Measurements from ENCODE around the gene YIPF1.
"Not testable (repeated sequence)": the region's sequence is repeated elsewhere in the genome, so short reads cannot be mapped to it uniquely, and the experiment has no call there.

YIPF1 gene

DNA sequence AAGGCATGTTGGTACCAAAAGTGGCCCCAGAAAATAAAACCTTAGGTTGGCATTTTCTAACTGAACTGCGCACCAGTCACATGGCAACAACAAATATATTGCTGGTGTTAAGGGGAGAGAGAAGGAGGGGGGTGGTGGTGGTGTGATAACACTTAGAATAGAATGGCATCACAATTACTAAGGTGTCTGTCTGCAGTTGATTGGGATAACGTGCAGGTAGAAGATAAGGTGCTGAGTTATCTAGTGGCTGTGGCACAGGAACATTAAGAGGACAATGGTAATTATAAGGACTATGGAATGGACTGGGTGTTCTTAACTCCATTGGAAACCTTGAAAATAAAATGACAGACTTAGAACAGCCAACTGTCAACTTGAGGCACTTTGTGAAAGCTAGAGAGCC lies 1.4 kb upstream of the YIPF1 start:
- H3K27me3 ChIP-seq (ENCODE audit: insufficient read depth, low read depth): no peaks in the 10 kb centered on the region
- peaks cover 18% of the 10 kb centered on the region for H3K4me1 ChIP-seq (ENCODE audit: low read depth, poor library complexity, severe bottlenecking)
- no peaks in the 10 kb centered on the region for H3K79me2 ChIP-seq (ENCODE audit: insufficient read depth, low read depth)
- no peak overlapping the region for H3K4me3 ChIP-seq (IDR thresholded peaks at IDR 0.05; ENCODE audit: insufficient read depth, low read depth, low read length)
- H3K27ac ChIP-seq: no peak overlapping the region
- H3K9ac ChIP-seq: no peak overlapping the region
- H4K20me1 ChIP-seq (ENCODE audit: insufficient read depth): no peaks in the 10 kb centered on the region
- TF ChIP-seq, protein P1, sequence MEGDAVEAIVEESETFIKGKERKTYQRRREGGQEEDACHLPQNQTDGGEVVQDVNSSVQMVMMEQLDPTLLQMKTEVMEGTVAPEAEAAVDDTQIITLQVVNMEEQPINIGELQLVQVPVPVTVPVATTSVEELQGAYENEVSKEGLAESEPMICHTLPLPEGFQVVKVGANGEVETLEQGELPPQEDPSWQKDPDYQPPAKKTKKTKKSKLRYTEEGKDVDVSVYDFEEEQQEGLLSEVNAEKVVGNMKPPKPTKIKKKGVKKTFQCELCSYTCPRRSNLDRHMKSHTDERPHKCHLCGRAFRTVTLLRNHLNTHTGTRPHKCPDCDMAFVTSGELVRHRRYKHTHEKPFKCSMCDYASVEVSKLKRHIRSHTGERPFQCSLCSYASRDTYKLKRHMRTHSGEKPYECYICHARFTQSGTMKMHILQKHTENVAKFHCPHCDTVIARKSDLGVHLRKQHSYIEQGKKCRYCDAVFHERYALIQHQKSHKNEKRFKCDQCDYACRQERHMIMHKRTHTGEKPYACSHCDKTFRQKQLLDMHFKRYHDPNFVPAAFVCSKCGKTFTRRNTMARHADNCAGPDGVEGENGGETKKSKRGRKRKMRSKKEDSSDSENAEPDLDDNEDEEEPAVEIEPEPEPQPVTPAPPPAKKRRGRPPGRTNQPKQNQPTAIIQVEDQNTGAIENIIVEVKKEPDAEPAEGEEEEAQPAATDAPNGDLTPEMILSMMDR (conservative IDR thresholded peaks at IDR 0.05; ENCODE audit: low read depth, low read length): no peak
- no peak overlapping the region for H2AFZ ChIP-seq (ENCODE audit: low read depth)
- H3K36me3 ChIP-seq (ENCODE audit: insufficient read depth): no peaks in the 10 kb centered on the region
- peak overlapping the region; percentile 89; the same call in 1 of the 2 replicates for H3K4me2 ChIP-seq

DNA sequence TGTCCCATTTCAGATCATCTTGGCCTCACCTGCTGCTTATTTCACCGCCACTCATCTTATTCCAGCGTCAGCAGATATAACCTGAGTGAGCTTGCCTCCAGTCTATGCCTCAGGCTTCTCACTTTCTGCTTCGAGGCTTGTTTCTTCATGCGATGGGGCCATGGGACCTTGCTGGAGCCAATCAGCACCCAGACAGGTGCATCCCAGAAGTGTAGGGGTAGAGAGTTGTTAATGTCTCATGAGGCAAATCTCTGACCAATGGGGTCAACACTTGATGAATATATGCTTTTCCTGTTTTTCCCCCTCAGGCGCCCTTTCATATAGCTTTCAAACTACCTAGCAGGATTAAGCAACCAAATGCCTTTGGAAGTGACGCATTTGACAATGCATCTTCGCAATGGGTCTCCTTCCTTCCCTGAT lies 935 bp upstream of the YIPF1 start:
- TF ChIP-seq, protein P1 (conservative IDR thresholded peaks at IDR 0.05; ENCODE audit: low read depth, low read length): no peak
- H3K36me3 ChIP-seq (ENCODE audit: insufficient read depth): no peaks in the 10 kb centered on the region
- peak overlapping the region; percentile 89 for H3K4me2 ChIP-seq
- H2AFZ ChIP-seq (ENCODE audit: low read depth): peak overlapping the region; percentile 71
- no peak overlapping the region; the same call in 1 of the 2 replicates for H3K27ac ChIP-seq
- H3K4me1 ChIP-seq (ENCODE audit: low read depth, poor library complexity, severe bottlenecking): peaks cover 18% of the 10 kb centered on the region
- no peaks in the 10 kb centered on the region for H3K79me2 ChIP-seq (ENCODE audit: insufficient read depth, low read depth)
- no peaks in the 10 kb centered on the region for H3K27me3 ChIP-seq (ENCODE audit: insufficient read depth, low read depth)
- H4K20me1 ChIP-seq (ENCODE audit: insufficient read depth): no peaks in the 10 kb centered on the region
- H3K9ac ChIP-seq: peak overlapping the region; percentile 53; the same call in 1 of the 2 replicates
- peak overlapping the region; percentile 78 for H3K4me3 ChIP-seq (IDR thresholded peaks at IDR 0.05; ENCODE audit: insufficient read depth, low read depth, low read length)

DNA sequence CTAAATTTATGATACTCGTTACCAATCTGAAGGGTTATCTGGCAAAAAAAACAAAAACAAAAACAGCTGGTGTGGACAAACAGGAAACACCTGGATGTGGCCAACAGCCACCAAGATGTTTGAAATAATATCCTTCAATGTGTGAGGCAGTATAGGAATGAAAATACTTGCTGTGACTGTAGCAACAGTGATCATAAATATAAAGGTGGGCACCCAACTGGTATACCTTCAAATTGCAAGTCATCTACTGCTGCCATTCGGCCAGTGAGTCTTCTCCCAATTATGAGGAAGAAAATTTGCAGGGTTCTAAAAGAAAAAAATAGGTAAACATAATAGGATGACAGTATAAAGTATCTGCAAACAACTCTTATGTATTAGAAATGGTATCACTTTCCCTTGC lies 916 bp downstream of the YIPF1 start:
- Histone ChIP-seq H3K9ac (no peak overlapping the region; the same call in 1 of the 2 replicates), H3K4me2 (peak overlapping the region; percentile 89), H3K27ac (no peak overlapping the region), H3K36me3 (ENCODE audit: insufficient read depth) (no peaks in the 10 kb centered on the region), H3K4me3 (IDR thresholded peaks at IDR 0.05; ENCODE audit: insufficient read depth, low read depth, low read length) (peak overlapping the region; percentile 86), H3K27me3 (ENCODE audit: insufficient read depth, low read depth) (no peaks in the 10 kb centered on the region), H3K79me2 (ENCODE audit: insufficient read depth, low read depth) (no peaks in the 10 kb centered on the region), H2AFZ (ENCODE audit: low read depth) (peak overlapping the region; percentile 71), H4K20me1 (ENCODE audit: insufficient read depth) (no peaks in the 10 kb centered on the region), H3K4me1 (ENCODE audit: low read depth, poor library complexity, severe bottlenecking) (peaks cover 18% of the 10 kb centered on the region)
- TF ChIP-seq, protein P1 (conservative IDR thresholded peaks at IDR 0.05; ENCODE audit: low read depth, low read length): no peak

DNA sequence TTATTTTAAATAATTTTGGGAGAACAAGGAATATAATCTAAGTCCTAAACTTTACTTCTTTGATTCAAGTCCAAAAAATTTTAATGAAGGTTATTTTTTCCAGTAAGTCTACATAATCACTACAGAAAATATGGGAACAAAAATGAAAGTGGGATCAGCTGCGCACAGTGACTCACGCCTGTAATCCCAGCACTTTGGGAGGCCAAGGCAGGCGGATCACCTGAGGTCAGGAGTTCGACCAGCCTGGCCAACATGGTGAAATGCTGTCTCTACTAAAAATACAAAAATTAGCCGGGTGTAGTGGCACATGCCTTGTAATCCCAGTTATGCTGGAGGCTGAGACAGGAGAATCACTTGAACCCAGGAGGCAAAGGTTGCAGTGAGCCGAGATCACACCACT lies 6.0 kb downstream of the YIPF1 start:
- H3K4me2 ChIP-seq; H3K36me3 ChIP-seq (ENCODE audit: insufficient read depth); H3K4me1 ChIP-seq (ENCODE audit: low read depth, poor library complexity, severe bottlenecking); H3K27ac ChIP-seq; H3K79me2 ChIP-seq (ENCODE audit: insufficient read depth, low read depth); H3K4me3 ChIP-seq (IDR thresholded peaks at IDR 0.05; ENCODE audit: insufficient read depth, low read depth, low read length); H3K27me3 ChIP-seq (ENCODE audit: insufficient read depth, low read depth); H2AFZ ChIP-seq (ENCODE audit: low read depth); H4K20me1 ChIP-seq (ENCODE audit: insufficient read depth); H3K9ac ChIP-seq: not testable (repeated sequence)

DNA sequence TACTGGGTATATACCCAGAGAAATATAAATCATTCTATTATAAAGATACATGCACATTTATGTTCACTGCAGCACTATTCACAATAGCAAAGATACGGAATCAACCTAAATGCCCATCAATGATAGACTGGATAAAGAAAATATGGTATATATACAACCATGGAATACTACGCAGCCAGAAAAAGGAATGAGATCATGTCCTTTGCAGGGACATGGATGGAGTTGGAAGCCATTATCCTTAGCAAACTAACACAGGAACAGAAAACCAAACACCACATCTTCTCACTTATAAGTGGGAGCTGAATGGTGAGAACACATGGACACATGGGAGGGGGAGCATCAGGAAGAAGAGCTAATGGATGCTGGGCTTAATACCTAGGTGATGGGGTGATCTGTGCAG lies 7.7 kb downstream of the YIPF1 start:
- H3K27me3 ChIP-seq (ENCODE audit: insufficient read depth, low read depth); H3K4me1 ChIP-seq (ENCODE audit: low read depth, poor library complexity, severe bottlenecking); H2AFZ ChIP-seq (ENCODE audit: low read depth); H3K36me3 ChIP-seq (ENCODE audit: insufficient read depth); H3K4me3 ChIP-seq (IDR thresholded peaks at IDR 0.05; ENCODE audit: insufficient read depth, low read depth, low read length); H3K79me2 ChIP-seq (ENCODE audit: insufficient read depth, low read depth); H3K27ac ChIP-seq; H3K9ac ChIP-seq; H3K4me2 ChIP-seq; H4K20me1 ChIP-seq (ENCODE audit: insufficient read depth): not testable (repeated sequence)
